ENCODE measurements around the gene S100A16.
"Not testable (repeated sequence)": the region's sequence is repeated elsewhere in the genome, so short reads cannot be mapped to it uniquely, and the experiment has no call there.

Gene S100A16

GRCh38 chr1:153612755-153613331 lies at the start of gene S100A16:
Gene S100A16, minus strand, starts transcription at chr1:153613137. Its CDS starts 4,986 bp downstream, at chr1:153608151.
- no peak for DNase-seq (ENCODE audit: low read depth in 2 of 2)

DNA sequence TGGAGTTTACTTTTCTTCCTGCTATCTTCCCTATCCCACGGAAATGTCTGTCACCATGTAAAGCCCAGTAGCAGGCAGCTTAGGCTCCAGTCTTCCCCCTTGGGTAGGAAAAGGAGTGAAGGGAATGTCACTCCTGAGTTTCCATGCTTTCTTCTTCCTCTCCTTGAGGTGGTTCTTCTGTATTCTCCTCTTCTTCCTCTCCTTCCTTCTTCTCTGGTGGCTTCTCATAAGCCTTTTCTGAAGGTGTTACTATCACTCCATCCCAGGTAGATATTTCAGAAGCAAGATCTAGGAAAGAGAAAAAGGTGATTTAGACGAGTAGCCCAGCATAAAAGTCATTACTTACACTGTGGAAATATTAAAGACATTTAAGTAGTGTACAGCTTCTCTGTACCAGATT lies 49.3 kb upstream of the S100A16 start:
- no peak for DNase-seq (ENCODE audit: low read depth in 2 of 2)

- DNase-seq (ENCODE audit: low read depth in 2 of 2): no peak
Measured at GRCh38 chr1:153661111-153661708, 48.3 kb upstream of the S100A16 start.

- no peak for DNase-seq (ENCODE audit: low read depth in 2 of 2)
Measured at GRCh38 chr1:153659656-153660055, 46.7 kb upstream of the S100A16 start.

DNA sequence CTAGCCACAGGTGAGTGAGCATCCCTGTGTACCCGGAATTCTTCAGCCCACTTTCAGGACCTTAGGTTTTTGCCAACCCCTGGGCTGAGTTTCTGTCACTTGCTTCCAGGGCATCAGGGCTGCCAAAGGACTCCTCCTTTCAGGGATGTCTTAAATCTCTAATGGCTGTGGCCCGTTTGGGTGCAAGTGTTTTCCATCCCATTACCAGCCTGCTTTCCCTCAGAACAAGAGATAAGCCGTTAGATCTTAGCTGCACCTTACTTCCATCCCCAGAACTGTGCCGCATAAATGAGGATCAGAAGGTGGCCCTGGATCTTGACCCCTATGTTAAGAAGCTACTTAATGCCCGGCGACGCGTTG lies 46.2 kb upstream of the S100A16 start:
- DNase-seq (ENCODE audit: low read depth in 2 of 2): no peak

GRCh38 chr1:153658400-153659174 lies 45.6 kb upstream of the S100A16 start, which contains the start of gene SNAPIN:
Gene SNAPIN, plus strand, starts transcription at chr1:153658703. Its CDS starts 41 bp downstream, at chr1:153658744.
- DNase-seq (ENCODE audit: low read depth in 2 of 2): peak; percentile 65 to 84

GRCh38 chr1:153655333-153655732 lies 42.4 kb upstream of the S100A16 start:
- no peak for DNase-seq (ENCODE audit: low read depth in 2 of 2)

GRCh38 chr1:153652805-153653500 lies 40.0 kb upstream of the S100A16 start:
- no peak for DNase-seq (ENCODE audit: low read depth in 2 of 2)

DNA sequence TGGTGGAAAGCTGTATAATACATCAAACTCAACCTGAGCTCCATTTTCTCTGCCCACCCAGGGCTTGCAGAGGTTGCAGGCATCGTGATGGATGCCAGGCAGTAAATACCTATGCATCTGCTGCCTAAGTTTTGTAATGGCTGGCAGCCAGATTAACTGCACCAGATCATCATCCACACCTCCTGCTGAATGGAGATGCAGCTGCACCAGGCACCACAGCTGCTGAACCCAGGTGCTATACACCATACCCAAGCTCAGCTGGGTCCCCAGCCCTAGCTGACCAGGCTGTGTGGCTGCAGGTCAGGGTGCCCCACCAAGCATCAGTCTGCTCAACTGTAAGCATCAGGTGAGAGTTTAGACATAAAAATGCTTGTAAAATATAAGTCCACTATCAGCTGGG lies 38.8 kb upstream of the S100A16 start:
- DNase-seq (ENCODE audit: low read depth in 2 of 2): no peak

DNA sequence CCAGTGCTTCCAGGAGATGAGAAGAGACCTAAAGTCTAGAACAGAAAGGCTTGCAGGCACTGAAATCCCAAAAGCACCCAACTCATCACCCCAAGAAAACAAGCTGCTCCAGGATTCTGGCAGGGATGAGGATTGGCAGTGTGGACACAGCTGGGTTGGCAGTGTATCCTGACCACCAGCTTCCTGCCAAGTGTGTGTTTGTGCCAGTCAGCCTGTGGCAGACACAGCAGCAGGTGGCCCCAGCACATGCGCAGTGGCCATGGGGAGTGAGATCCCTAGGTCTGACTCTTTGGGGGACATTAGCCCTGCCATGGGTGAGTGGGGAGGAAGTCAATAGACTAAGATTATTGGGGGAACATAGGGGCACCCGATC lies 36.9 kb upstream of the S100A16 start:
- no peak for DNase-seq (ENCODE audit: low read depth in 2 of 2)

DNA sequence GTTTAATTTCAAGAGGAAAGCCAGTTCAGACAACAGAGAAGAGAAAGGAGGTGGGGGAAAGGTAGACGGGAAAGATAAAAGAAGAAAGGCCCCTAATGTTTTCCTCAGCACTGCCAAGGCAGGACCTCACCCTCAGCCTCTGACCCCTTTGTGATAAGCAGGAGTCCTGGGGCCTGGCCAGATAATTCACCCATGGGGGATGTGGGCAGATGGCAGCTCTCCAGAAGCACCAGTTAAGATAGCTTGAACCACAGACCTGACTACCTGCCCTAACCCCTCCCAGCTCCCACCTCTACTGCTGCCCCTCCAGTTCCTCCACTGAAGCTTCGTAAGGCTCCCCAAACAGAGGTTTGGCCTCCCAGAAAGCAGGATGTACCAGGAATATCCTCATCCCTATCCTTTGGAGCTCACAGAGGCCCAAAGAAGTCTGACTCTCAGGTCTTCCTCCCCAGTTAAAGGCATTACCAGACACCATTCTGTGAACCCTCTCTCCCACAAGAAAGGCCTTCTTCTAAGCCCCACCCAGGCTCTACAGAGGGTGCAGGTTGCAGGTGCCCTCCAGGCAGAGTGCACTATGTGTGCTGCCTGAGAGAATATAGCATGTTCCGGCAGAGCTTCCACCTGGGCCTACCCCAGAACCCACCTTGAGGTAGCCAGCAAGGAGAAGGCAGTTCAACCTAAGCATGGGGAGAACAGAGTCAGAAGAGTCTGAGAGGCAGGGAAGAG lies 36.4 kb upstream of the S100A16 start:
- no peak for DNase-seq (ENCODE audit: low read depth in 2 of 2)

DNA sequence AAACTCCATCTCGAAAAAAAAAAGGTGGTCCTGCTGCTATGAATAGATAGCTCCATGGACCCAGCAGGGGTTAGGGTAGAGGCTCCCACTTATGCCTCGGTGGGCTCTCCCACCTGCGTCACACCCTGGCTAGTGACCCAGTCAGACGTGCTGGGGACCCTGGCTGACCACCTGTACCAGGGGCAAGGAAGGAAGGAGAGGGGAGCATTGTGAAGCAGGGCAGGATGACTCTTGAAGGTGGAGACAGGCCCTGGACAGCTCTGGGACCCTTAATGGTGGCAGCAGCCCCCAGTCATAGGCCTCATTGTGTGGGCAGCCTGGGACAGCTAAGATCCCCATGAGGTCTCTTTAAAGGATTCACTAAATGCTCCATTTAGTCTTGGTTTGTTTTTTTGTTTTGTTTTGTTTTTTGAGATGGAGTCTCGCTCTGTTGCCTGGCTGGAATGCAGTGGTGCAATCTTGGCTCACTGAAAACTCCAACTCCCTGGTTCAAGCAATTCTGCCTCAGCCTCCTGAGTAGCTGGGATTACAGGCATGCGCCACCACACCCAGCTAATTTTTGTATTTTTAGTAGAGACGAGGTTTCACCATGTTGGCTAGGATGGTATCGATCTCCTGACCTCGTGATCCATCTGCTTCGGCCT lies 35.2 kb upstream of the S100A16 start:
- no peak for DNase-seq (ENCODE audit: low read depth in 2 of 2)

DNA sequence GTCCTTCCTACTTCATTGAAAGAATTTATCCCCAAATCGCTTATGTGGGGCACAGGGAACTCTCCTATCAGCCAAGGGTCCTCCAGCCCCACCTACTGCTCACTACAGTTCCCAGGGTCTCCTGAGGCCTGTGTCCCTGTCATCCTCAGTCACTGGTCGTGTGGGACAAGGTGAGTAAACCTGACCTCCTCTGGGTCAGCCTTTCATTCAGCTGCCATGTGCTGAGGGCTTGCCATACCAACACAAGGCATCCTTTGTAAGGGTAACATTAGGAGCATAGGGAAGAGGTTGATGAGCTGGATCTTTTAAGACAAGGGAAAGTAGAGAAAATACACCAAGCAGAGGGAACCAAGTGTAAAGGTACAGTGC lies 34.4 kb upstream of the S100A16 start:
- no peak for DNase-seq (ENCODE audit: low read depth in 2 of 2)

DNA sequence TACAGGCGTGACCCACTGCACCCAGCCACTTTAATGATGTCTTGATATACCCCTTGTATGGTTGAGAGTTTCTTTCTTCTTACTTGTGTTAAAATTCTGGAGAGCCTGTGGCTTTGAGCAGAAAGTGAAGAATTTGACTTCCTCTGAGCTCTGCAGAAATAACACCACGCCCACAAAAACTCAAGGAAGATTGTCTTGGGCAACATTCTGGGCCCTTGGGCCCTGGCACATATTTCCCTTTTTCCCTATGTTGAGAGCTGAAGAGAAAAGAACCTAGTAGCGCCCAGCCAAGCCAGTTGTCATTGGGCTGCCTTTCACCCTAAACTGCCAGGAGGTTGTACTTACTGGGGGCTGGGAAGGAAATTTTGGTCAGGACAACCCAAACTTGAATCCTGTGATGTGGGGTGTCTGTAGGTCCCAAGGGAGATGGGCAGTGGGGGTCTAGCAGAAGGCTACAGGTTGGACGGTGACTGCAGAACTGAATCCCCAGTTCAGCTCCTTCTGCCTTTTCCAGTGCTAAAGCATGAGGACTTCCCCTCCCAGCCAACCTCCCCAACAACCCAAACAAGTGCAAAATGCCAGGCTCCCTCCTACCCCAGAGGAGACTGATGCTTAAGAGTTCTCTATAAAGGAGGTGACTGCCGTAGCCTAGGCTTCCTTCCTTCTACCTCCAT lies 33.9 kb upstream of the S100A16 start:
- DNase-seq (ENCODE audit: low read depth in 2 of 2): no peak

DNA sequence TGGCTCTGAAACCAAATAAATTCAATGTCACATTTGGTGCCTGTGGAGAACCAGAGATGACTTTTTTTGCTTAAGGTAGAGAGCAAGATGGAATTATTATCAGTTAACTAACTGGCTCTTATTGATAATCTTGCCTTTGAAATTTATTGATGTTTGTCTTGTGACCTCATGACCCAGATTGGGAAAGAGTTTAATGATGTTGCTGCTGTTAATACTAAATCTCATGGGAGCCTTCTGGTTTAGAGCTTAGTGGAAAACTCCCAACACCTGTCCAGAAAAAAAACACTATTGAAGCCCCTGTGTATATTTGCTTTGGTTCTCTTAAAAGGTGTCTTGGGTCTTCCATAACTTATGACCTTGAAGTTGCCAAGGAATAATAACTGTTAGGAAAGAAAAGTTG lies 30.9 kb upstream of the S100A16 start:
- DNase-seq (ENCODE audit: low read depth in 2 of 2): no peak

DNA sequence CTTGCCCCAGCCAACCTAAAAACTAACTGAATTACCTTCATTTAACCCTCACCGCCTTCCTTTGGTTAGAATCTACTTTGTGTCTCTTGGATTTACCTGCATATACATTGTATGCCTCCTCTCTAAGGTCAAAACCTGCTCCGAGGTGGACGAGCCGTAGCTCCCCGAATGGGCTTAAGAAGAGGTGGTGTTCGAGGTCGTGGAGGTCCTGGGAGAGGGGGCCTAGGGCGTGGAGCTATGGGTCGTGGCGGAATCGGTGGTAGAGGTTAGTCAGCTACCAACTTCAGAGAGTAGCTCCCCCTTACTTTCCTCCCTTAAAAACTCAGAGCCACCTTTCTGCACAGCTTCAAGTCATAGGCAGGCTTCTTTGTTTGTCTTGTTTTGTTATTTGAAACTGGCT lies 30.2 kb upstream of the S100A16 start:
- no peak for DNase-seq (ENCODE audit: low read depth in 2 of 2)

DNA sequence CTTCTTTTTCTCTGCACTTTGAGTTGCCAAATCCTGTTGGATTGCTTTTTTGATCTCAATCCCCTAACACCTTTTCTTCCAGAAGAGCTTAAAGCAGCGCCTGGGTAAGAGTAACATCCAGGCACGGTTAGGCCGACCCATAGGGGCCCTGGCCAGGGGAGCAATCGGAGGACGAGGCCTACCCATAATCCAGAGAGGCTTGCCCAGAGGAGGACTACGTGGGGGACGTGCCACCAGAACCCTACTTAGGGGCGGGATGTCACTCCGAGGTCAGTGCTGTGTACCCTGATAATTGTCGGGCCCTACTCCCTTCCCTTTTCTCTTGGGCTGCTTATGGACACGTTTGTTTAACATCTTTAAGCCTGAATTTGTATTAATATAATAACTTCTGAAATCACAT lies 29.2 kb upstream of the S100A16 start:
- DNase-seq (ENCODE audit: low read depth in 2 of 2): no peak

DNA sequence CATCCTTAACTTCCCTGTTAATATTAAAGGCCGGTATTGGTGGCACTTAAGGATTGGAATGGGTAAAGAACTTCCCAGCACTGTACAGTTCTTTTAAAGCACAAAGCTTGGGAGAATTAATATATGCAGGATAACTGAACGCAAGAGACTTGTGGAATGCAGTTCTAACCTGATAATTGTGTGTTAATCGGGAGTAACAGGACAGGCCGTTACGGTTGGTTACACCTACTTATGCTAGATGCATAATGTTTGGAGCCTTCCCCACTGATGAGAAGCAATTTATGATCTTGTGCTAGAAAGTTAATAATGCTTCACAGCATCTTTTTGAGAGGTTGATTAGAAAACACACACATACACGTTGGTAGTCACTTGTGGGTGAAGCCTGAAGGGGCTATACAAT lies 27.9 kb upstream of the S100A16 start:
- no peak for DNase-seq (ENCODE audit: low read depth in 2 of 2)

GRCh38 chr1:153640213-153640612 lies 27.3 kb upstream of the S100A16 start:
- not testable (repeated sequence) for DNase-seq (ENCODE audit: low read depth in 2 of 2)

DNA sequence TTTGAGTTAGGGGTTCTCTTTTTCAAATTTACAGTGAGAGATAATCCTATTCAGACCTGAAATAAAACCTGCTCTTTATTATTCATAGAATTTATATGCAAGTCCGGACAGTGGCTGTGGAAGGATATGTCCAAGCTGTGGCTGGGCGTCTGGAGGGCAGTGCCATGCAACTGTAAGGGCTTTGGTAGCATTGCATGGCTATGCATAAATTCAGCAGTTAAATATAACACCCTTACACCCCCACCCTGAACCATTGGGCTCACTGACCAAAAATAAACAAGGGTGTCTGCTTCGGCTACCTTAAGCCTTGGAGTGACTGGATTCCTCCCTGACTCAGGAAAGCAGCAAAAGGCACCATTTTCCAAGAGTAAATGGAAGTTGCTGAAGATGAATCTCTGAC lies 26.3 kb upstream of the S100A16 start:
- DNase-seq (ENCODE audit: low read depth in 2 of 2): no peak

- DNase-seq (ENCODE audit: low read depth in 2 of 2): no peak
Measured at GRCh38 chr1:153638261-153638660, 25.3 kb upstream of the S100A16 start.

Data from stimulated activated CD4-positive, alpha-beta T cell treated with anti-CD3 and anti-CD28 coated beads, Interleukin-1b, Interleukin-23, amount 100 ng/mL, for 1 hour (primary cell).